Neural cell (in vitro differentiated cells): ENCODE measurements around the gene TPSG1. TPM values are rescaled to one million over a fixed set of nuclear protein-coding genes. Genes with fewer than 3 reads are reported as not detected.

Experiments
- H2AFZ ChIP-seq: fragments of 200-600, 300-800 bp; sonication (generic), shearing (Covaris generic); 2 replicates; pipeline ENCODE4 v1.6.0; 2014; ENCODE audit warnings: low read depth, mild to moderate bottlenecking, antibody characterized with exemption, low read length, moderate library complexity
- H3F3A ChIP-seq: fragments of 200-600 bp; shearing (Covaris generic); 2 replicates; pipeline ENCODE4 v1.6.1; 2016; ENCODE audit warnings: mild to moderate bottlenecking, moderate library complexity, mixed read lengths, antibody characterized with exemption, low read length; ENCODE audit not compliant: insufficient read depth, poor library complexity, severe bottlenecking
- H3K27ac ChIP-seq: fragments of 200-600, 300-800 bp; sonication (generic), shearing (Covaris generic); 2 replicates; pipeline ENCODE4 v1.5.1; 2014; ENCODE audit warnings: mild to moderate bottlenecking, low read length, moderate library complexity
- H3K27me3 ChIP-seq: fragments of 300-800, 200-600 bp; sonication (generic), shearing (Covaris generic); 2 replicates; pipeline ENCODE4 v1.6.0; 2014; ENCODE audit warnings: mild to moderate bottlenecking, low read depth, low read length, moderate library complexity; ENCODE audit not compliant: insufficient read depth
- H3K36me3 ChIP-seq: fragments of 300-800, 200-600 bp; sonication (generic), shearing (Covaris generic); 2 replicates; pipeline ENCODE4 v1.5.1; 2014; ENCODE audit warnings: mild to moderate bottlenecking, antibody characterized with exemption, low read length, moderate library complexity; ENCODE audit not compliant: insufficient read depth
- H3K4me2 ChIP-seq: fragments of 300-800, 200-600 bp; sonication (generic), shearing (Covaris generic); 2 replicates; pipeline ENCODE4 v1.6.0; 2014; ENCODE audit warnings: mild to moderate bottlenecking, low read length
- H3K4me3 ChIP-seq: fragments of 300-800, 200-600 bp; sonication (generic), shearing (Covaris generic); 2 replicates; pipeline ENCODE4 v1.5.1; 2014; ENCODE audit warnings: mild to moderate bottlenecking, low read length, moderate library complexity
- H3K79me2 ChIP-seq: fragments of 200-600 bp; shearing (Covaris generic); replicated peaks from 2 replicates; pipeline ENCODE4 v1.6.0; 2014; ENCODE audit warnings: mild to moderate bottlenecking, low read length, moderate library complexity; ENCODE audit not compliant: insufficient read depth
- H3K9ac ChIP-seq: fragments of 300-800, 200-600 bp; sonication (generic), shearing (Covaris generic); 2 replicates; pipeline ENCODE4 v1.6.1; 2016; ENCODE audit warnings: mild to moderate bottlenecking, low read length, mixed read lengths
- H3K9me2 ChIP-seq: fragments of 200-600 bp; shearing (Covaris generic); 2 replicates; pipeline ENCODE4 v1.6.1; 2016; ENCODE audit warnings: mild to moderate bottlenecking, low read length, mixed read lengths; ENCODE audit not compliant: insufficient read depth
- H3K9me3 ChIP-seq: fragments of 200-600, 300-800 bp; sonication (generic), shearing (Covaris generic); 2 replicates; pipeline ENCODE4 v1.6.1; 2016; ENCODE audit warnings: mild to moderate bottlenecking, mixed run types, low read length, moderate library complexity, mixed read lengths
- H4K20me1 ChIP-seq: fragments of 200-600 bp; shearing (Covaris generic); 2 replicates; pipeline ENCODE4 v1.6.1; 2016; ENCODE audit warnings: mild to moderate bottlenecking, mixed run types; ENCODE audit not compliant: insufficient read depth
- CTCF ChIP-seq: fragments of 450-650 bp; IDR thresholded peaks from 2 replicates; pipeline ENCODE4 v1.5.1; 2014; ENCODE audit warnings: antibody characterized with exemption, mild to moderate bottlenecking, moderate library complexity; ENCODE audit not compliant: poor library complexity, severe bottlenecking
- EP300 ChIP-seq: fragments of 450-650 bp; conservative IDR thresholded peaks from 2 replicates; pipeline ENCODE4 v1.6.1; 2014; ENCODE audit warnings: antibody characterized with exemption, mild to moderate bottlenecking, moderate library complexity; ENCODE audit not compliant: poor library complexity, severe bottlenecking
- EZH2 ChIP-seq: fragments of 200-600, 300-800 bp; shearing (Covaris generic), sonication (generic); IDR thresholded peaks from 2 replicates; pipeline ENCODE4 v1.6.1; 2014; ENCODE audit warnings: antibody characterized with exemption, low read length, borderline replicate concordance, mild to moderate bottlenecking; ENCODE audit not compliant: insufficient read depth, poor library complexity, severe bottlenecking
- MXI1 ChIP-seq: fragments of 450-650 bp; conservative IDR thresholded peaks from 2 replicates; pipeline ENCODE4 v1.6.1; 2014; ENCODE audit warnings: antibody characterized with exemption, mild to moderate bottlenecking; ENCODE audit not compliant: poor library complexity, severe bottlenecking
- POLR2AphosphoS5 ChIP-seq: IDR thresholded peaks from 2 replicates; pipeline ENCODE4 v1.6.1; 2012
- RAD21 ChIP-seq: fragments of 450-650 bp; conservative IDR thresholded peaks from 2 replicates; pipeline ENCODE4 v1.6.1; 2014; ENCODE audit warnings: antibody characterized with exemption, mild to moderate bottlenecking, moderate library complexity
- REST ChIP-seq: IDR thresholded peaks from 2 replicates; pipeline ENCODE4 v1.6.1; 2012; ENCODE audit warnings: borderline replicate concordance
- SMC3 ChIP-seq: fragments of 450-650 bp; conservative IDR thresholded peaks from 2 replicates; pipeline ENCODE4 v1.6.1; 2014; ENCODE audit warnings: antibody characterized with exemption, mild to moderate bottlenecking, moderate library complexity; ENCODE audit not compliant: poor library complexity
- TAF1 ChIP-seq: IDR thresholded peaks from 2 replicates; pipeline ENCODE4 v1.6.1; 2012; ENCODE audit warnings: low read depth
- polyA plus RNA-seq: library from polyadenylated mRNA; depleted of rRNA; stranded (reverse); fragments of >200 nt; gene quantifications from 2 replicates; pipeline ENCODE4 v1.2.3, GENCODE V29; 2014

TPSG1 gene
- polyA plus RNA-seq, 1 donor from 2014 or later, result not detected

GRCh38 chr16:1215574-1216295, 9.3 kb downstream of the TPSG1 start:
- H3K27ac ChIP-seq, result no peak overlapping the region
- H3K4me3 ChIP-seq, result no peak overlapping the region
- H4K20me1 ChIP-seq, result no peaks in the 10 kb centered on the region
- no peaks in the 10 kb centered on the region for H3K36me3 ChIP-seq
- H3K27me3 ChIP-seq, result no peaks in the 10 kb centered on the region
- H3K9me2 ChIP-seq, result no peaks in the 10 kb centered on the region
- H3K79me2 ChIP-seq, result no peaks in the 10 kb centered on the region
- H3K9ac ChIP-seq, result no peak overlapping the region
- H3F3A ChIP-seq, result no peaks in the 10 kb centered on the region
- H3K4me2 ChIP-seq, result no peak overlapping the region
- H3K9me3 ChIP-seq, result no peaks in the 10 kb centered on the region
- TF ChIP-seq REST, result no peak
- TF ChIP-seq MXI1, result no peak
- no peak for TF ChIP-seq SMC3
- TF ChIP-seq EP300, result no peak
- no peak overlapping the region for H2AFZ ChIP-seq

GRCh38 chr16:1214719-1215118, 10.3 kb downstream of the TPSG1 start:
- Histone ChIP-seq H3K27ac (no peak overlapping the region), H2AFZ (no peak overlapping the region), H3K4me2 (no peak overlapping the region), H3K9me3 (no peaks in the 10 kb centered on the region), H3K27me3 (no peaks in the 10 kb centered on the region), H3K79me2 (no peaks in the 10 kb centered on the region), H3F3A (no peaks in the 10 kb centered on the region), H3K36me3 (no peaks in the 10 kb centered on the region), H4K20me1 (no peaks in the 10 kb centered on the region), H3K9me2 (no peaks in the 10 kb centered on the region), H3K4me3 (no peak overlapping the region), H3K9ac (no peak overlapping the region)
- TF ChIP-seq CTCF, result no peak
- no peak for TF ChIP-seq POLR2AphosphoS5
- no peak for TF ChIP-seq RAD21
- TF ChIP-seq EP300, result no peak
- TF ChIP-seq SMC3, result no peak
- TF ChIP-seq REST, result no peak
- TF ChIP-seq TAF1, result no peak
- TF ChIP-seq EZH2, result no peak
- TF ChIP-seq MXI1, result no peak
